K562 treated with DMSO at 1 percent for 48 hours (cell line): Measurements from ENCODE around the gene MRM1. TPM values are rescaled to one million over a fixed set of nuclear protein-coding genes. Genes with fewer than 3 reads are reported as not detected.

Experiments used
- total RNA-seq: library from RNA; unstranded; fragments of 300-600 nt; gene quantifications from 2 replicates; pipeline ENCODE4 v1.2.3, GENCODE V29; 2022; ENCODE audit warnings: low replicate concordance; ENCODE audit errors: extremely low read depth

The MRM1 gene
- total RNA-seq, result not detected in 2 replicates

GRCh38 chr17:36601303-36602029, at the start of gene MRM1:
Gene MRM1 (plus strand): TSS chr17:36601583. CDS start chr17:36601811, 228 bp downstream.

GRCh38 chr17:36591434-36592315, 9.7 kb upstream of the MRM1 start, which contains the start of gene DHRS11:
Gene DHRS11 (plus strand): TSS chr17:36591879. CDS start chr17:36592010, 131 bp downstream.

Other genes starting within 250 kb of the MRM1 start
- gene TBC1D3H, start 213.1 kb upstream of the MRM1 start, total RNA-seq, result not detected in 2 replicates
- not detected in 2 replicates for gene ZNHIT3, start 114.9 kb upstream of the MRM1 start, total RNA-seq
- not detected in 2 replicates for gene MYO19, start 66.7 kb upstream of the MRM1 start, total RNA-seq
- not detected in 2 replicates for gene PIGW, start 66.6 kb upstream of the MRM1 start, total RNA-seq
- gene GGNBP2, start 56.7 kb upstream of the MRM1 start, total RNA-seq, result not detected in 2 replicates
- not detected in 2 replicates for gene DHRS11, start 9.7 kb upstream of the MRM1 start, total RNA-seq